ENCODE data around the gene AK1.
"Not testable (repeated sequence)": the region's sequence is repeated elsewhere in the genome, so short reads cannot be mapped to it uniquely, and the experiment has no call there.

AK1 gene

GRCh38 chr9:127883959-127884358 is 6.5 kb upstream of the AK1 start:
- no peak for DNase-seq

GRCh38 chr9:127881715-127882114 is 4.2 kb upstream of the AK1 start:
- not testable (repeated sequence) for DNase-seq

GRCh38 chr9:127880143-127880542 is 2.7 kb upstream of the AK1 start:
- no peak for DNase-seq

- peak; percentile 46 to 74 for DNase-seq
Observed at GRCh38 chr9:127878652-127879390, 1.3 kb upstream of the AK1 start.

- no peak for DNase-seq
Observed at GRCh38 chr9:127878001-127878651, 651 bp upstream of the AK1 start.

GRCh38 chr9:127876764-127877562 is 512 bp downstream of the AK1 start:
- no peak for DNase-seq

- no peak for DNase-seq
Observed at GRCh38 chr9:127876026-127876763, 1.3 kb downstream of the AK1 start.

GRCh38 chr9:127875306-127875966 is 2.0 kb downstream of the AK1 start:
- no peak for DNase-seq

GRCh38 chr9:127874301-127875221 is 2.9 kb downstream of the AK1 start:
- no peak for DNase-seq

- DNase-seq = no peak
Observed at GRCh38 chr9:127873886-127874285, 3.6 kb downstream of the AK1 start.

- no peak for DNase-seq
Observed at GRCh38 chr9:127873223-127873691, 4.2 kb downstream of the AK1 start.

- DNase-seq = no peak
Observed at GRCh38 chr9:127872369-127873222, 4.9 kb downstream of the AK1 start.

- DNase-seq = peak in 1 of 2 donors; percentile 10
Observed at GRCh38 chr9:127871531-127871930, 5.9 kb downstream of the AK1 start.

- DNase-seq = no peak
Observed at GRCh38 chr9:127870887-127871286, 6.6 kb downstream of the AK1 start.

GRCh38 chr9:127870153-127870491 is 7.4 kb downstream of the AK1 start:
- not testable (repeated sequence) for DNase-seq

GRCh38 chr9:127869310-127870152 is 7.9 kb downstream of the AK1 start:
- peak; percentile 73 to 98 for DNase-seq

- DNase-seq = no peak
Observed at GRCh38 chr9:127868278-127868902, 9.1 kb downstream of the AK1 start.

GRCh38 chr9:127867356-127868277 is 9.9 kb downstream of the AK1 start:
- DNase-seq = no peak

All from inflammatory macrophage treated with lipopolysaccharide for 1 hour (primary cell).